ENCODE data around the gene PLA2G4B.

The PLA2G4B gene

DNA sequence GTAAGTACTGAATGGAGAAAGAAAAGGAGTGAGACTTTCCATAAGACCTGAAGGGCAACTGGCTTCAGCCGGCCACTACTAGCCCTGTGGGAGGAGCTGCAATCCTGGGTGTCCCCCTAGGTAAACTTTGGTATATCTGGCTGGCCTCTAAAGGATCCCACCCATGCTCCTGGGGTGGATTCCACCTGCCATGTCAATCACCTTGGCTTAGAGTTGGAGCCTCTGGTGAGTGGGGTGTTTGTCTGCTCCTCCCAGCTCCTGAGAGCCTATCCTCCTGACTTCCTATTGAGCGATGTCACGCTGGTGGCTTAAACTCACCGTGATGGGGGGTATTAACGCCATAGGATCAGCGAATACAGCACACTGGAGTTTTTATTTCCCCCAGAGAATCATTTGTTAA lies 52.6 kb downstream of the PLA2G4B start:
- no peak for DNase-seq

DNA sequence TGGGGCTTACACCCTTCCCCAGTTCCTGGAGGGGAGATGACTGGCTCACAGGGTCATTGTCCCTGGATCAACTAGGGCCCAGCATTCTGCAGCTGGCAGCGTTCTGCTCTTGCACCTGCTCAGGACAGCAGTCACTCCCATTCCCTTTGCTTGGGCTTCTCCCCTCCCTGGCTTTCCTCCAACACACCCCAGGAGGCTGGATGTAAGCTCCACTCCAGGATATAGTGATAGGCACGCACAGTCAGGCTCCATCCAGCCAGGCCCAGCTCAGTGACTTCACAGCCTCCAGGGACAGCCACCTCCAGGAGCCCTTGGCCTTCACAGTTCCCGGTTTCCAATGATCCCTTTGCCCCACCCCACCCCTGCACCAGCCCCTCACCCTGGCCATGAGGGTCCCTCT lies 53.3 kb downstream of the PLA2G4B start:
- DNase-seq, result no peak

DNA sequence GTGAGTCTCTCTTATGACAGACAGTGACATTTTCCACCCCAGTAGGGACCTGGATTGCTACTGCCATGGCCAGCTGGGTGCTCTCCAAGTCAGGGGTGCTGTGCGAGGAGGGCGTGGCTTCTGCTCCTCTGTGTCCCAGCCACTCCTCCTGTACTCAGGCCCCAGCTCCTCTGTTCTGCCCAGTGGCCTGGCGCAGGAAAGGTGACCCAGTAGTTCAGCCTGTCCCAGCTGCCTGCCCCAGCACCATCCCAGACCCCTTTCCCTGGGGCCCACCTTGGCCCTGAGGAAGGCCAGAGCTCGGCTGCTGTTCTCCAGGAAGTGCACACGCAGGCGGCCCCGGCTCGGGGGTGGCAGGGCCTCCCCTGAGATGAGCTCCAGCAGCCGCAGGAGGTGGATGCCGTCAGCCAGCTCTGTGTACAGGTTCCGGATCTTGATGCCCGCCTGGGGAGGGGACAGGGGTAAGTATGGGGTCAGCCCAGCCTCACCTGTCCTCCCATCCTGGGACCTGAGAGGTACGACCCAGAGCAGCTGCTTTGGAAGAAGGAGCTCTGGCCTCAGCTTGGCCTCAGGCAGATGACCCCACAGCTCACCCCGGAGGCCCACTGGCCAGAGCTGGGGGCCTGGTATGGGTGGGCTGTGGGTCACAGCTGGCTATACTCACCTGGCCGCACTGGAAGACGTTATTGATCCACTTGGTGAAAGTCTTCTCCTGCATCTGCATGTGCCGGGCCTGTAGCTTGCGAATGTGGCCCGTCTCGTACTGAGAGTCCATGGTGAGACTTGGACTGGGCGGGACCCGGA lies 54.2 kb downstream of the PLA2G4B start:
- DNase-seq, result peak; percentile 36

DNA sequence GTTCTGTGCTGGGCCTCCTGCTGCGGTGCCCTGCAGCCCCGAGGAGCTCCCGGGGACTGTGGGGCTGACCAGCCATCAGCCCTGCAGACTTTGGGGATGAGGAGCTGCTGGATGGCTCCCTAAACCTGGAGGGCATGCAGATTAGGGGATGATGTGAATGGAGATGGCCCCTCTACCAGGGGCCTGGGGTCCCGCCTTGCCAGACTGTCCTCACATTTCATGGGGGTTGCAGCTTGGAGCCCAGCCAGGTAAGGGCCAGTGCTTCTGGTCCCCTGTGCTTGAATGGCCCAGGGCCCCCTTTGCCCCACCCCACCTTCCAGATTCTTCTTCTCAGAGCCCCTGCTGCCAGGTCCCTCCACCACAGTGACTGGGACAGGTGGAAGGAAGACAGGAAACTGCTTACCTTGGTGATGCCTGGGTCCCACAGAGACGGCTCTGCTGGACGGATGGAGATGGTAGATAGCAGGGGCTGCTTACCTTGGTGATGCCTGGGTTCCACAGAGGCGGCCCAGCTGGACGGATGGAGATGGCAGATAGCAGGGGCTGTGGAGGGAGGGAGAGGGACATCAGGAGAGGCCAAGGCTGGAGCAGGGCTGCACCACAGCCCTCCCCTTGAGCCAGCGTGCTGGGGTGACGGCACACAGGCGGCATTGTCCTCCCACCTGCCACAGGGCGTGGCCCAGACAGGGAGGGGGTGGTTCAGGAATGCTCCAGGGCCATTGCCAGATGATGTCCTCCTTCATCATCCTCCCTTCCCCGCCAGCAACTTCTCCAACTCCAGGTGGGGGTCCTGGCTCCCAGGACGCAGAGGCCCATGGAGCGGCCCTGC lies 55.0 kb downstream of the PLA2G4B start, which contains the start of gene SPTBN5:
Gene SPTBN5, minus strand, starts transcription at position 632 of the 829 bp plus-strand sequence. Its CDS starts 556 bp downstream, at position 76.
- no peak for DNase-seq

- DNase-seq, result no peak
Measured at GRCh38 chr15:41894251-41894790, 55.7 kb downstream of the PLA2G4B start.

DNA sequence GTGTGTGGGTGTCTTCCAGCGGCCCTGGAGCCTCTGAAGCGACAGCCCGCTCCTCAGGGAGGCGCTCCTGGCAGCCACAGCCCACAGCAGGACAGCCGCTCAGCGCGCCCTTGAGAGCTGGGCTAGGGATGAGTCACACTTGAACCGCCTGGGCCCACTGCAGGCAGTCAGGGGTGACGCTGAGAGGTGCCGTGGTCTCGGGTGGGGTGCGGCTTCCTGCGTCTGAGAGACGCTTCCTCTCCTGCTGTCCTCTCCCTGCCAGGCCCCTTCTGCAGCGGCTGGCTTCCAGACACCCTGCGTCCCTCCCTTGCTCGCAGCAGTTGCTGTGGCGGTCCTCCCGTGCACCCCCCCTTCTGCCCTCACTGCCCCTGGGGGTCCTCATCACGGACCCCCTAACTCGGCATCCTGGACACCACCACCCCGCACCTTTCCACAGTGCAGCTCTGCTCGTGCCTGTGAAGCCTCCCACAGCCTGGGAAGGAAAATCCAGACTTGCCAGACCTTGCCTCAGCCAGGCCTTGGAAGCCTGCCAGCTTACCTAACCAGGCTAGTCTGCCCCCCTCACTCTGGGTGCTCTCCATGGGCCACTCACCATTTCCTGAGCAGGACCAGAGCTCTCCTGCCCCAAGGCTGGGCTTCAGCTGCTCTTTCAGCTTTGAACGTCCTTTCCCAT lies 56.3 kb downstream of the PLA2G4B start:
- no peak for DNase-seq

GRCh38 chr15:41895491-41895890 lies 56.8 kb downstream of the PLA2G4B start:
- DNase-seq, result no peak

- no peak for DNase-seq
Measured at GRCh38 chr15:41895957-41896356, 57.3 kb downstream of the PLA2G4B start.

DNA sequence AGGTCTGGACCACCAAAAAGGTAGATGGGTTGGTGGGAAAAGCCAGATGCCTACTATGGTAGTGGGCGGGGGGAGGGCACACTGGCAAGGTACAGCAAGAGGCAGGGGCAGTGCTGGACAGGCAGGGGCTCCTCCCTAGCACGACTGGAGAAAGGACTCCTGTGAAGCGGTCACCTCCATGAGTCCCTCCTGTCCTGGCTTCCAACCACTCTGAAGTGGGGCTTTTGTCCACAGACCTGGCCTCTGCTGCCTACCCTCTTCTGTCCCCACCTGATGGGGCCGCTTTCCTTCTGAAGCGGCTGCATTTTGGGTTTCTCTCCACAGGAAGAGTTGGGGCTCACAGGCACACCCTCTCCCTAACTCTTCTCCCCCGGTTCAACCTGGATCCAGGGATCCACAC lies 57.9 kb downstream of the PLA2G4B start:
- DNase-seq, result no peak

DNA sequence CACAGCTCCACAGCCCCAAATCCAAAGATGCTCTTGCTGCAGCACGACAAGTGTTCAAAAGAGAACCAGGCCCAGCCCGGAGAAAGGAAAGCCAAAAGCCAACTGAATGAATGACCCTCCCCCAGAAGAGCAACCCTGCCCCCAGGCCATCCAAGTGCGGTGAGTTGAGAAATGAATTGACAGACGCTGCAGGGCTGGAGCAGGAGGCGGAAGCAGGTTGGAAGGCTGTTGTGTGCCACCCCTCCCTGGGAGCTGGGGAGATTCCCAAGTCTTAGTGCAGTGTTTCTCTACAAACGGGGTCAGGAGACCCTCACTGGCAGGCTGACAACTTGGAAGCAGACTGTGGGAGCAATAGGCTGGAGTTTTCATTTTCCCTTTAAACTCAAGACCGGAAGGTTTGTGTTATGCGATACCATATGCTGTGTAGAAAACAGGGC lies 58.7 kb downstream of the PLA2G4B start:
- no peak for DNase-seq

Data from RPMI8226 (cell line).